H1 (cell line): ENCODE data around the gene CCDC47. TPM values are rescaled to one million over a fixed set of nuclear protein-coding genes. Genes with fewer than 3 reads are reported as not detected.

Experiments
- CTCF ChIA-PET: fragments of 300-600 bp; sonication (Branson Sonifier 250); formaldehyde crosslinking; loops from one replicate; lab custom pipeline; 2021; ENCODE audit not compliant: partially characterized antibody; lab: Charles Lee
- POLR2A ChIA-PET: fragments of 300-600 bp; sonication (Branson Sonifier 250); formaldehyde crosslinking; loops from one replicate; lab custom pipeline; 2021; ENCODE audit warnings: inconsistent platforms; ENCODE audit not compliant: partially characterized antibody; lab: Charles Lee
- DNase-seq, 2 experiments: peaks; one replicate each; pipeline versions ENCODE4 v3.0.0 to v3.0.0-alpha.2; 2010 to 2022; ENCODE audit warnings: low spot score in 2 of 2, low read depth in 1 of 2, mixed read lengths in 1 of 2
- FAIRE-seq: peaks from 2 replicates; lab custom pipeline; 2011; peaks lifted over from hg19 to GRCh38; lab: Jason Lieb, UNC
- H2AFZ ChIP-seq: 2 replicates; pipeline ENCODE4 v1.8.1; 2012; ENCODE audit warnings: low read length, inconsistent platforms
- H2AK5ac ChIP-seq: 2 replicates; pipeline ENCODE4 v1.6.1; 2013; ENCODE audit warnings: low read depth, low read length
- H2BK120ac ChIP-seq: replicated peaks from 2 replicates; pipeline ENCODE3; 2013; ENCODE audit warnings: low read depth, low read length, inconsistent platforms
- H2BK12ac ChIP-seq: 2 replicates; pipeline ENCODE4 v1.6.1; 2013; ENCODE audit warnings: low read depth, low read length
- H2BK15ac ChIP-seq: 2 replicates; pipeline ENCODE4 v1.6.1; 2013; ENCODE audit warnings: low read length
- H2BK20ac ChIP-seq: 2 replicates; pipeline ENCODE4 v1.6.1; 2013; ENCODE audit warnings: low read length
- H2BK5ac ChIP-seq: 2 replicates; pipeline ENCODE4 v1.6.1; 2013; ENCODE audit warnings: low read depth, low read length
- H3K14ac ChIP-seq: 2 replicates; pipeline ENCODE4 v1.6.1; 2013; ENCODE audit warnings: inconsistent platforms; ENCODE audit not compliant: insufficient read length
- H3K18ac ChIP-seq: 2 replicates; pipeline ENCODE4 v1.6.1; 2013; ENCODE audit warnings: low read length; ENCODE audit errors: extremely low read depth
- H3K23ac ChIP-seq: 2 replicates; pipeline ENCODE4 v1.6.1; 2013; ENCODE audit warnings: inconsistent platforms; ENCODE audit not compliant: insufficient read length
- H3K23me2 ChIP-seq: 2 replicates; pipeline ENCODE4 v1.6.1; 2013; ENCODE audit warnings: low read depth, low read length
- H3K27ac ChIP-seq: 2 replicates; pipeline ENCODE4 v1.6.1; 2011; ENCODE audit warnings: low read depth, low read length, inconsistent platforms
- H3K27me3 ChIP-seq, 4 experiments: replicated peaks in 1 of 4; 1 replicate in 1 of 4; 2 replicates in 3 of 4; pipeline versions ENCODE4 v1.6.1 to v1.8.1; 2011 to 2013; ENCODE audit warnings: low read length in 3 of 4, mild to moderate bottlenecking in 3 of 4, inconsistent platforms in 2 of 4, mixed read lengths in 2 of 4, moderate library complexity in 1 of 4; ENCODE audit not compliant: control insufficient read depth in 3 of 4, insufficient read depth in 3 of 4; ENCODE audit errors: extremely low read depth in 1 of 4
- H3K36me3 ChIP-seq, 4 experiments: 2 replicates each; pipeline versions ENCODE4 v1.6.1 to v1.8.1; 2011 to 2013; ENCODE audit warnings: mild to moderate bottlenecking in 4 of 4, low read length in 3 of 4, moderate library complexity in 2 of 4, control low read depth in 1 of 4, inconsistent platforms in 1 of 4; ENCODE audit not compliant: insufficient read depth in 4 of 4, control insufficient read depth in 2 of 4
- H3K4ac ChIP-seq: replicated peaks from 2 replicates; pipeline ENCODE3; 2013; ENCODE audit warnings: low read length, low read depth, mixed read lengths, inconsistent platforms; ENCODE audit not compliant: insufficient read length
- H3K4me1 ChIP-seq, 4 experiments: replicated peaks in 1 of 4; 1 replicate in 1 of 4; 2 replicates in 3 of 4; pipeline versions ENCODE4 v1.6.1 to v1.8.1; 2011 to 2013; ENCODE audit warnings: low read length in 3 of 4, inconsistent platforms in 2 of 4, mixed read lengths in 1 of 4; ENCODE audit not compliant: insufficient read depth in 4 of 4, control insufficient read depth in 3 of 4
- H3K4me2 ChIP-seq, 2 experiments: 2 replicates each; pipeline versions ENCODE4 v1.6.1 to v1.8.1; 2011 to 2013; ENCODE audit warnings: low read depth in 2 of 2, low read length in 2 of 2, control low read depth in 1 of 2, inconsistent platforms in 1 of 2, mild to moderate bottlenecking in 1 of 2; ENCODE audit not compliant: insufficient read depth in 1 of 2
- H3K4me3 ChIP-seq, 4 experiments: fragments of 200-600, 300-600 bp in 1 of 4; sonication (generic), shearing (Covaris generic), sonication (Bioruptor Twin) in 1 of 4; 2 replicates each; pipeline versions ENCODE4 v1.5.1 to v1.8.1; 2011 to 2016; ENCODE audit warnings: low read length in 4 of 4, low read depth in 3 of 4, control low read depth in 2 of 4, inconsistent platforms in 2 of 4, mild to moderate bottlenecking in 2 of 4, mixed read lengths in 1 of 4, moderate library complexity in 1 of 4; ENCODE audit not compliant: insufficient read depth in 2 of 4; ENCODE audit errors: extremely low read depth in 1 of 4
- H3K56ac ChIP-seq: replicated peaks from 2 replicates; pipeline ENCODE3; 2013; ENCODE audit warnings: low read depth, mild to moderate bottlenecking, mixed read lengths, low read length, inconsistent platforms; ENCODE audit not compliant: insufficient read length
- H3K79me1 ChIP-seq: 2 replicates; pipeline ENCODE4 v1.6.1; 2013; ENCODE audit warnings: low read depth, low read length, control low read depth
- H3K79me2 ChIP-seq, 2 experiments: 2 replicates each; pipeline versions ENCODE4 v1.6.1 to v1.8.1; 2012 to 2013; ENCODE audit warnings: low read length in 2 of 2, mild to moderate bottlenecking in 2 of 2, inconsistent platforms in 1 of 2; ENCODE audit not compliant: insufficient read depth in 2 of 2, control insufficient read depth in 1 of 2
- H3K9ac ChIP-seq, 4 experiments: replicated peaks in 1 of 4; 1 replicate in 1 of 4; 2 replicates in 3 of 4; pipeline versions ENCODE4 v1.6.1 to v1.8.1; 2011 to 2013; ENCODE audit warnings: low read depth in 3 of 4, low read length in 3 of 4, control low read depth in 2 of 4, mild to moderate bottlenecking in 2 of 4, moderate library complexity in 2 of 4, inconsistent platforms in 1 of 4; ENCODE audit errors: extremely low read depth in 1 of 4
- H3K9me3 ChIP-seq, 2 experiments: 2 replicates each; pipeline versions ENCODE4 v1.6.1 to v1.8.1; 2012 to 2013; ENCODE audit warnings: mild to moderate bottlenecking in 2 of 2, moderate library complexity in 2 of 2, control low read depth in 1 of 2, inconsistent platforms in 1 of 2, low read depth in 1 of 2, low read length in 1 of 2, mixed read lengths in 1 of 2; ENCODE audit not compliant: insufficient read depth in 2 of 2
- H4K20me1 ChIP-seq, 2 experiments: replicated peaks in 1 of 2; 2 replicates each; pipeline versions ENCODE3 to v1.8.1; 2011 to 2013; ENCODE audit warnings: inconsistent platforms in 2 of 2, low read length in 2 of 2, mild to moderate bottlenecking in 1 of 2; ENCODE audit not compliant: insufficient read depth in 2 of 2, control insufficient read depth in 1 of 2
- H4K5ac ChIP-seq: 2 replicates; pipeline ENCODE4 v1.6.1; 2013; ENCODE audit warnings: low read length, low read depth, mixed read lengths, inconsistent platforms; ENCODE audit not compliant: insufficient read length
- H4K8ac ChIP-seq: 2 replicates; pipeline ENCODE4 v1.8.0; 2013; ENCODE audit warnings: mild to moderate bottlenecking, moderate library complexity, low read length, inconsistent platforms; ENCODE audit not compliant: insufficient read depth; ENCODE audit errors: extremely low read depth
- H4K91ac ChIP-seq: replicated peaks from 2 replicates; pipeline ENCODE3; 2013; ENCODE audit warnings: low read length, mixed read lengths, inconsistent platforms; ENCODE audit not compliant: insufficient read length
- HDAC2 ChIP-seq, 2 experiments: fragments of 300-600 bp in 1 of 2; sonication (generic) in 1 of 2; IDR thresholded peaks; 2 replicates each; pipeline ENCODE4 v1.6.1; 2011 to 2012; ENCODE audit warnings: low read depth in 2 of 2, low read length in 2 of 2, mild to moderate bottlenecking in 2 of 2, moderate library complexity in 2 of 2, borderline replicate concordance in 1 of 2, inconsistent platforms in 1 of 2
- NANOG ChIP-seq: IDR thresholded peaks from 2 replicates; pipeline ENCODE4 v1.6.1; 2011; ENCODE audit warnings: low read length, low read depth, mild to moderate bottlenecking, inconsistent platforms; ENCODE audit not compliant: insufficient read depth, poor library complexity, severe bottlenecking
- WGBS, 2 experiments: shearing (Covaris generic) in 1 of 2; methylation state at CpG; one replicate each; pipeline versions ENCODE4 v1.1.6 to v1.1.7; 2013 to 2015; ENCODE audit warnings: low lambda C conversion rate in 2 of 2, mixed read lengths in 2 of 2, inconsistent platforms in 1 of 2, low coverage in 1 of 2, missing lambda C conversion rate in 1 of 2; ENCODE audit not compliant: insufficient replicate concordance in 2 of 2, insufficient coverage in 1 of 2, insufficient read length in 1 of 2; ENCODE audit errors: extremely low coverage in 1 of 2, missing lambda C conversion rate in 1 of 2; 5-methylcytosine and 5-hydroxymethylcytosine counted together
- polyA plus RNA-seq, 7 experiments: library from polyadenylated mRNA; depleted of rRNA in 3 of 7; stranded (reverse) in 5 of 7; unstranded in 2 of 7; fragments of >200 nt in 5 of 7; fragments of 200-250 nt in 2 of 7; gene quantifications; 1 replicate in 5 of 7; 2 replicates in 1 of 7; 4 replicates in 1 of 7; pipeline versions ENCODE4 v1.2.1 to v1.2.3, GENCODE V29; 2011 to 2013; ENCODE audit warnings: missing spikeins in 2 of 7, mixed read lengths in 2 of 7
- total RNA-seq: library from RNA; stranded (reverse); fragmentation: NEBNext Ultra II Directional; extraction: Animal tissue kit (Norgen Biotek cat#: 25700); gene quantifications from 2 replicates; pipeline ENCODE4 v1.2.1, GENCODE V29; 2021

The CCDC47 gene
- total and polyA plus RNA-seq, 2 of the 8 experiments (the other 6 are each of a cell fraction or from before 2014, with no cell fraction given), result 21.2 to 83.1 TPM

- Histone ChIP-seq H3K27me3 (no peaks in the 10 kb centered on the region), H2BK120ac (no peak overlapping the region), H2BK20ac (no peak overlapping the region), H4K20me1 (no peaks in the 10 kb centered on the region), H3K9ac (no peak overlapping the region), H3K23me2 (no peaks in the 10 kb centered on the region), H3K14ac (no peak overlapping the region), H3K27ac (no peak overlapping the region), H2BK15ac (no peak overlapping the region), H3K23ac (no peak overlapping the region), H4K5ac (no peak overlapping the region), H2AFZ (no peak overlapping the region), H2AK5ac (no peak overlapping the region), H3K4me3 (no peak overlapping the region), H3K36me3 (peaks cover 18 to 82% (median 47%) of the 10 kb centered on the region in 4 experiments), H3K79me2 (no peaks in the 10 kb centered on the region), H3K4ac (no peak overlapping the region), H4K8ac (no peak overlapping the region), H3K79me1 (no peaks in the 10 kb centered on the region), H3K4me1 (no peaks in the 10 kb centered on the region), H3K9me3 (no peaks in the 10 kb centered on the region), H3K4me2 (no peak overlapping the region), H4K91ac (no peak overlapping the region), H2BK12ac (no peak overlapping the region), H2BK5ac (no peak overlapping the region), H3K56ac (no peak overlapping the region), H3K18ac (no peak overlapping the region)
- FAIRE-seq (no peak), DNase-seq (no peak)
- ChIA-PET POLR2A (interaction anchor here (1.0 to 3.2 kb wide), 3 partner anchors 18 to 74 kb away, joined by 3 to 8 read pairs (median 5); partner anchors contain the start of genes CCDC47, DDX42 and FTSJ3), CTCF (interaction anchor here (1.3 kb wide), 1 partner anchor 41 kb away, joined by 3 read pairs; no protein-coding TSS in a partner anchor)
- 89% methylated on average over 3 of the region's 3 CpGs; no CpG with 5 or more reads in 1 of the 2 experiments for WGBS, 2 experiments
- TF ChIP-seq NANOG (no peak), HDAC2 (IDR thresholded peaks at IDR 0.05; ENCODE audit: borderline replicate concordance in 1 of 2, low read depth in 2 of 2, low read length in 2 of 2) (no peak)
These were observed 19.4 kb downstream of the CCDC47 start for GRCh38 chr17:63754046-63754445.
